GM13976 (cell line): ENCODE measurements around the gene ORMDL2.

Source experiments
- DNase-seq: peaks from one replicate; pipeline ENCODE4 v3.0.0; 2012; ENCODE audit warnings: low spot score
- CTCF ChIP-seq: IDR thresholded peaks from 2 replicates; pipeline ENCODE4 v1.5.1; 2012; ENCODE audit warnings: borderline replicate concordance, mild to moderate bottlenecking; ENCODE audit not compliant: insufficient read depth; ENCODE audit errors: extremely low read depth, missing control alignments, control extremely low read depth
- in situ Hi-C: fragments of 300-500 bp; cut with MboI; formaldehyde crosslinking; loops from one replicate; pipeline ENCODE4 v1.12.0; 2022; ENCODE audit warnings: low sequenced_read_pairs, mixed read lengths, inconsistent platforms; ENCODE audit not compliant: unreplicated experiment

ORMDL2 gene

DNA sequence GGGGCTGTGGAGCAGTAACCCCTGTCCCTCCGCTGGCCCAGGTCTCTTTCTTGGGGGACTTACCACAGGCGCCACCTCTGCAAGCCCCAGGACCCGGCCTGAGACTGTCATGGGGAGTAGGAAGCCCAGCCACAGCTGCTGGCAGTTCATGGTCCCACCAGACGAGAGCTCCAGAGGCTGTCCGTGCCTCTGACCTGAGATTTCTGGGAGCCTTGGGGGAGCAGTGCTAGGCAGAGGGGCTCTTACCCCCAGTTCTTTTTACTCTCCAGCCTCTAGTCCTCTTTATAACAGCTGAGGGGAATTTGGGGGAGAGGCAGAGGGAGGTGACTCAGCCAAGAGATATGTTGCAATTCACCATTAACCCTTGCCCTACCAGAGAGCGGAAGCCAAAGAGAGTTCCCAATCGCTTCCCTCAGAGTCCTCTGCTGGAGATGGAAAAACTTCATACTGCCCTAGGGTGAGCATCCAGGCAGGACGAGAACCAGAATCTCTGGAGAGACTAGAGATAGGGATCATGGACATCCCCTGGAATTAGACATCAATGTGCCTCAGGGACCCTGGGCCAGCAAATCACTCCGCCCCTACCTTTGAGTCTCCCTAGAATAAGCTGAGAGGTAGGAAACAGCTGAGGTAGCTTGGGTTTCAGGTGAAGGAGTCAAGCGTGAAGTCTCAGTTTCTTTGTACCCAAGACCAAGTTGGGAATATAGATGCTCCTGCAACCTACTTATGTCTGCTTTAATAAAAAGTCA, 25.0 kb downstream of the ORMDL2 start, which contains the start of gene MMP19:
MMP19 (minus strand) TSS at position 256 of the 749 bp plus-strand sequence; CDS start at position 150, 106 bp downstream.
- DNase-seq: no peak
- in situ Hi-C loops: no loop called here
- no peak for TF ChIP-seq CTCF

GRCh38 chr12:55843431-55843830, 25.6 kb downstream of the ORMDL2 start:
- no peak for TF ChIP-seq CTCF
- in situ Hi-C loops: no loop called here

GRCh38 chr12:55844961-55845360, 27.1 kb downstream of the ORMDL2 start:
- TF ChIP-seq CTCF: no peak
- no peak for DNase-seq
- in situ Hi-C loops: no loop called here

More at GRCh38 chr12:55843431-55843830, 25.6 kb downstream of the ORMDL2 start:
- DNase-seq: no peak

DNA sequence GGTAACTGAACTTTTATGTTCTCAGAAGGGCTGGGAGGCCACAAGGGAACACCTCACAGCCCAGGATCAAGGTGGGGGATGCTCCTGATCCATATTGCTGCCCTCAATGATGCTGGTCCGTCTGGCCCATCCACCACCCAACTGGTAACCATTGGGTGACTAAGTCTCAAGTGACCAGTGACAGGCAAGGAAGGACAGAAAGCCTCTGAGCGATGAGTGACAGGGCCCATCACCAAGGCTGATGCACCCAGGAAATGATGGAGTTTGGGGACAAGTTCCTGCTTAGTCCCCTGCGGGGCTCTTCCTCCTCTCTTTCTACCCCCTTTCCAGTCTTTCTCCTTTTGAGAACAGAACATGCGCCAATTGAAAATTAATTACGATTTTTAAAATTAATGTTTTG, 27.5 kb downstream of the ORMDL2 start:
- no peak for DNase-seq
- no peak for TF ChIP-seq CTCF
- in situ Hi-C loops: no loop called here

- TF ChIP-seq CTCF: no peak
- no peak for DNase-seq
- in situ Hi-C loops: no loop called here
Observed at GRCh38 chr12:55845785-55846496, 28.1 kb downstream of the ORMDL2 start.

- in situ Hi-C loops: no loop called here
- TF ChIP-seq CTCF: no peak
- no peak for DNase-seq
Observed at GRCh38 chr12:55847033-55847432, 29.2 kb downstream of the ORMDL2 start.
